ENCODE measurements around the gene MED8. TPM values are rescaled to one million over a fixed set of nuclear protein-coding genes. Genes with fewer than 3 reads are reported as not detected.

MED8 gene
- total RNA-seq, 1 donor from 2014 or later = 17.9 TPM

- peak; percentile 91 for DNase-seq (ENCODE audit: low spot score)
- intact Hi-C loops (cut with DNase I) = no loop called here
These were observed 40.6 kb downstream of the MED8 start for GRCh38 chr1:43348809-43349593.

DNA sequence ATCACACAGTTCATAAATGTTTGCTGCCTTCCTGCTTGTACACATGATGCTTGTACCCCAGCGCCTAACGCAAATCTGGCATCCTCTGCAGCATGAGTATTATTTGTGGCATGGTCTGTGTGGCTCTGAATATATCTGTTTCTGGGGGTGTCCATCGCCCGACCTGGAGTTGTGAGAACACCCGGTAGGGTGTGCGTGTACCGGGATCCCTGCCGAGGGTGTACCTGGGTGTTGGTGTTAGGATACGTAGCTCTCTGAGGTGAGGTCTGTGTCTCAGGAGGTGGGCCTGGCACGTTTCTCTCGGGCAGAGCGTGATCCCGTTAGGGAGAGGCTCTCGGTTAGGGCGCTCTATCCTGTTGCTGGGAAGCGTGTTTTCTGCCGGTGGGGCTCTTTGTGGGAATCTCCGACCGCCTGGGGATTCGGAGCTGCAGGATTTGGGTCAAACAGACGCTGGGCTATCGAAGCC lies 41.2 kb downstream of the MED8 start:
- peak; percentile 76 for DNase-seq (ENCODE audit: low spot score)
- intact Hi-C loops (cut with DNase I) = no loop called here

DNA sequence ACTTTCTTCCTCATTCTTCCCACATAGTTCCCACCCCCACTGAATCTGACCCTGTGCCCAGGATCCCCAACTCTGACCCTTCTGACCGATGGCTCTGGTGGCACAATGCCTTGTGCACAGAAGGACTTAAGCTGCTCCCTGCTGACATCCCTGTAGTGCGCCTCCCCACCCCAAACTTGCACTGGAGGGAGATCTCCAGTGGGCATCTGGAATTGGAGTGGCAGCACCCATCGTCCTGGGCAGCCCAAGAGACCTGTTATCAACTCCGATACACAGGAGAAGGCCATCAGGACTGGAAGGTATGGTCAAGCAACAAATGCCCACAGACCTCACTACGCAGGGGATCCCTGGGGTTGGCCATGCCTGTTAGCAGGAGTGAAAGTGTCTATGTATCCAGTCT lies 43.0 kb downstream of the MED8 start:
- intact Hi-C loops (cut with DNase I) = no loop called here
- DNase-seq (ENCODE audit: low spot score) = peak; percentile 24

GRCh38 chr1:43345120-43345519 lies 44.5 kb downstream of the MED8 start:
- intact Hi-C loops (cut with DNase I) = loop anchor here (2.0 kb wide), 1 partner anchor 42 kb away; no protein-coding TSS in a partner anchor
- peak; percentile 10 for DNase-seq (ENCODE audit: low spot score)

DNA sequence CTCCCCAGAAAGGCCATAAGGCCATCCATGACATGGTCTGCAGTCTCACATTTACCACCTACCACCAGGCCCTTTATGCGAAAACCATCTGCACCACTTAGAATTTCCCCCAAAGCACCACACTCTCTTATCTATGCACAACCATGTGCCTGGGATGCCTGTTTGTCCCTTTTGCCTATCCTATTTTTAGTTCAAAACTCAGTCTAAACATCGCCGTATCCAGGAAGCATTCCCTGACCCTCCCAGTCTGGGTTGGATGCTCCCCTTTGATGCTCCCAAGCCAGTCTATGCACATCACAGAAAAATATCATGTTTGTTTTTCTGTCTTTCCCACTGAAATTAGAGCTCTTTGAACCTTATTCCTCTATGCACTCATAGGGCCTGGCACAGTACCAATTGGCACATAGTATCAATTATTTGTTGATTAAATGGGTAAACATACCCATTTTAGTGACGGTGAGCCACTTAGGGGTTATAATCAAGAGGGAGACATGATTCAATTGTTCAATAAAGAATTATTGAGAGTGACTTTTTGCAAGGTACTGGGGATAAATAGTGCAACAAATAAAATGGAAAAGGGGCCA lies 45.2 kb downstream of the MED8 start:
- peak; percentile 72 for DNase-seq (ENCODE audit: low spot score)
- intact Hi-C loops (cut with DNase I) = loop anchor here (2.0 kb wide), 1 partner anchor 42 kb away; no protein-coding TSS in a partner anchor

GRCh38 chr1:43340559-43340958 lies 49.0 kb downstream of the MED8 start:
- intact Hi-C loops (cut with DNase I) = no loop called here
- DNase-seq (ENCODE audit: low spot score) = no peak

- intact Hi-C loops (cut with DNase I) = no loop called here
- DNase-seq (ENCODE audit: low spot score) = peak; percentile 41
These were observed 49.9 kb downstream of the MED8 start for GRCh38 chr1:43339584-43340232.

GRCh38 chr1:43338001-43338400 lies 51.6 kb downstream of the MED8 start:
- peak; percentile 63 for DNase-seq (ENCODE audit: low spot score)
- intact Hi-C loops (cut with DNase I) = no loop called here

GRCh38 chr1:43337588-43337987 lies 52.0 kb downstream of the MED8 start, which contains the start of gene MPL:
Gene MPL (plus strand): TSS chr1:43337818. CDS start chr1:43337849, 31 bp downstream.
- intact Hi-C loops (cut with DNase I) = no loop called here
- DNase-seq (ENCODE audit: low spot score) = peak; percentile 47

DNA sequence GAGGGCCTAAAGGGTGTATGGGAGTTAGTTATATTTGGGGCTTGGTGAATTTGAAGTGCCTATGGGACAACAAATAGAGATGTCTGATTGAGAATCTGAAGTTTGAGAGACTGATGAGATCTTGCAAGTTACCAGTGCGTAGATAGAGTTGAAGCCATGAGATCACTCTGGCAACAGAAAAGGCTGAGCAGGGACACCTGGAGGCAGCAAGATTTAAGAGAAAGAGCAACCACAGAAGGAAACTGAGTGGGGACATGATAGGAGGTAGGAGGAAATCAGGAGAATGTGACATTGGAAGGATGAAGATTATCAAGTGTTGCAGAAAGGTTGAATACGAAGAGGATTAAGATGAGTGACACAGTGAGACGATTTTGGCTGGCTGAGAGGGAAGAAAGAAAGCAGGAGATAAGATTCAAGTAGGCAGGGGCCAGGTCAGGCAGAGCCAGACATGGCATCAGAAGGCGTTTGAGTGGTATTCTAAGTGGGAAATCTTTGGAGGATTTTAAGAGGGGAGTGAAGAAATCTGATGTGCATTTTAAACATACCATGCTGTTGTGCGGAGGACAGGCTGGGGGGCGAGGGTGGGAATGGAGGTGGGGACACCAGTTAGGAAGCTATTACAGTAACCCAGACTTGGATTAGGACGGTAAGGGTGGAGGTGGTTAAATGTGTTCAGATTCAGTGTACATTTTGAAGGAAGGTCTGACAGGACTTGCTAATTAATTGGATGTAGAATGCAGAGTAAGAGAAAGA lies 55.0 kb downstream of the MED8 start:
- DNase-seq (ENCODE audit: low spot score) = peak; percentile 55
- intact Hi-C loops (cut with DNase I) = no loop called here

Small RNAs within 50 kb of the gene (microRNA-seq; reads per million reads assigned to microRNA genes)
- not detected for gene MIR6734

Other genes with a start within 250 kb of the MED8 start
- gene EBNA1BP2, start 217.5 kb downstream of the MED8 start, total RNA-seq = 26.7 TPM
- gene CFAP57, start 217.5 kb downstream of the MED8 start, total RNA-seq = 0.13 TPM
- not detected for gene TMEM125, start 119.8 kb downstream of the MED8 start, total RNA-seq
- gene C1orf210, start 104.2 kb downstream of the MED8 start, total RNA-seq = not detected
- 27.7 TPM for gene TIE1, start 88.8 kb downstream of the MED8 start, total RNA-seq
- gene MPL, start 52.0 kb downstream of the MED8 start, total RNA-seq = 1.6 TPM
- 0.78 TPM for gene CDC20, start 30.8 kb downstream of the MED8 start, total RNA-seq
- gene ELOVL1, start 21.8 kb downstream of the MED8 start, total RNA-seq = 37.8 TPM
- gene SZT2, start 99 bp upstream of the MED8 start, total RNA-seq = 35.7 TPM
- gene HYI, start 64.1 kb upstream of the MED8 start, total RNA-seq = 26.3 TPM
- 9.1 TPM for gene PTPRF, start 141.1 kb upstream of the MED8 start, total RNA-seq

Data from cardiac septum (tissue), 1 donor.